K562 treated with DMSO at 1 percent for 24 hours (cell line): ENCODE measurements around the gene DEFB121. TPM values are rescaled to one million over a fixed set of nuclear protein-coding genes. Genes with fewer than 3 reads are reported as not detected.

ENCODE experiments used
- total RNA-seq: library from RNA; unstranded; fragments of 300-600 nt; gene quantifications from 2 replicates; pipeline ENCODE4 v1.2.3, GENCODE V29; 2022; ENCODE audit warnings: low read depth; ENCODE audit not compliant: insufficient read depth

Gene DEFB121, protein sequence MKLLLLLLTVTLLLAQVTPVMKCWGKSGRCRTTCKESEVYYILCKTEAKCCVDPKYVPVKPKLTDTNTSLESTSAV
- total RNA-seq: not detected in 2 replicates

GRCh38 chr20:31406115-31406514, at the start of gene DEFB121:
DEFB121 (minus strand) TSS chr20:31406215; CDS start chr20:31406152, 63 bp downstream.

GRCh38 chr20:31440012-31440659, 34.1 kb upstream of the DEFB121 start, which contains the start of gene DEFB123:
DEFB123 (plus strand) TSS chr20:31440632; CDS start chr20:31440699, 67 bp downstream.

DNA sequence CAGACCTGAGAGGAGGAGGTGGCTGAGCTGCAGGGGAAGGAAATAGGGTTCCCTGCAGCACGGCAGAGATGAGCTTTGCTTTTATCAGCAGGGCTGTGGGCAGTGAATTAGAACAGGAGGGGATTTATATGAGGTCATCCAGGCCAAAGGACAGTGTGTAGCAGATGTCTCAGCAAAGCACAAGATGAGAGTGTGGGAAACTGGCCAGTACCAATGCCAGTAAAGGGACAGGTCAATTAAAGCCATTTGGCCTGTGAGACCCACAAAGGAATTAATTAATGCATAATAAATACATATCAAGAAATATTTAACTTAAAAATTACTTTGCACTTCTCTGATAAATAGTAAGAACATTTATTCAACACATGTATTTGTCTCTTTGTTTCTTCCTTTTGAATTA, 15.5 kb downstream of the DEFB121 start, which contains the start of gene DEFB119:
Gene DEFB119 (minus strand): TSS at position 101 of the 400 bp plus-strand sequence. CDS start 107 bp downstream, outside the sequence.

GRCh38 chr20:31368301-31368700, 37.7 kb downstream of the DEFB121 start, which contains the start of gene DEFB118:
DEFB118 (plus strand) TSS chr20:31368601; CDS start chr20:31368651, 50 bp downstream.

Other genes with a start within 250 kb of the DEFB121 start
- not detected in 2 replicates for gene DEFB115, start 148.6 kb downstream of the DEFB121 start, total RNA-seq
- gene DEFB116, start 97.6 kb downstream of the DEFB121 start, total RNA-seq: not detected in 2 replicates
- not detected in 2 replicates for gene DEFB118, start 37.6 kb downstream of the DEFB121 start, total RNA-seq
- not detected in 2 replicates for gene DEFB119, start 15.6 kb downstream of the DEFB121 start, total RNA-seq
- gene DEFB123, start 34.4 kb upstream of the DEFB121 start, total RNA-seq: not detected in 2 replicates
- not detected in 2 replicates for gene DEFB124, start 68.9 kb upstream of the DEFB121 start, total RNA-seq
- gene REM1, start 69.1 kb upstream of the DEFB121 start, total RNA-seq: not detected in 2 replicates
- 138 and 143 TPM in 2 replicates for gene HM13, start 108.2 kb upstream of the DEFB121 start, total RNA-seq
- gene ID1, start 199.1 kb upstream of the DEFB121 start, total RNA-seq: 742 and 763 TPM in 2 replicates
- not detected in 2 replicates for gene COX4I2, start 231.7 kb upstream of the DEFB121 start, total RNA-seq